Right atrium auricular region (tissue), 2 donors: Measurements from ENCODE around the gene REV3L. TPM values are rescaled to one million over a fixed set of nuclear protein-coding genes. Genes with fewer than 3 reads are reported as not detected.

ENCODE experiments used
- DNase-seq: peaks from one replicate; pipeline ENCODE4 v3.0.0-alpha.2; 2019; ENCODE audit warnings: low spot score
- H3K27ac ChIP-seq, 2 donors: fragments of 200-600 bp; sonication (generic); 1 replicate in 1 of 2; 2 replicates in 1 of 2; pipeline ENCODE4 v1.5.1; 2016 to 2019
- H3K27me3 ChIP-seq, 2 donors: fragments of 200-600 bp; sonication (generic); one replicate each; pipeline versions ENCODE4 v1.5.1 to v1.6.0; 2017 to 2019
- H3K36me3 ChIP-seq: fragments of 200-600 bp; sonication (generic); one replicate; pipeline ENCODE4 v1.5.1; 2016
- H3K4me1 ChIP-seq, 2 donors: fragments of 200-600 bp; sonication (generic); one replicate each; pipeline versions ENCODE4 v1.5.1 to v1.6.0; 2017 to 2019
- H3K4me3 ChIP-seq, 2 donors: fragments of 200-600 bp; sonication (generic); 1 replicate in 1 of 2; 2 replicates in 1 of 2; pipeline ENCODE4 v1.5.1; 2017 to 2019; ENCODE audit warnings: mild to moderate bottlenecking in 1 of 2, moderate library complexity in 1 of 2
- H3K9me3 ChIP-seq, 2 donors: fragments of 200-600 bp; sonication (generic); one replicate each; pipeline ENCODE4 v1.5.1; 2019
- total RNA-seq, 2 donors: library from RNA; depleted of rRNA; stranded (reverse); fragments of >200 nt; gene quantifications; one replicate each; pipeline ENCODE4 v1.1.0, GENCODE V29; 2016
- TF ChIP-seq, protein P1 (sequence below), 2 donors: fragments of 200-600 bp; sonication (generic); IDR thresholded peaks; one replicate each; pipeline ENCODE4 v1.5.1; 2019; ENCODE audit warnings: antibody characterized with exemption in 2 of 2

REV3L gene
- 10 to 100 TPM; 14.5 to 34.2 TPM for total RNA-seq

- H3K27ac ChIP-seq, result peak within 1 kb of the TSS; percentile 99 to 100
- H3K36me3 ChIP-seq, result no peaks in the 10 kb centered on the region
- TF ChIP-seq, protein P1, sequence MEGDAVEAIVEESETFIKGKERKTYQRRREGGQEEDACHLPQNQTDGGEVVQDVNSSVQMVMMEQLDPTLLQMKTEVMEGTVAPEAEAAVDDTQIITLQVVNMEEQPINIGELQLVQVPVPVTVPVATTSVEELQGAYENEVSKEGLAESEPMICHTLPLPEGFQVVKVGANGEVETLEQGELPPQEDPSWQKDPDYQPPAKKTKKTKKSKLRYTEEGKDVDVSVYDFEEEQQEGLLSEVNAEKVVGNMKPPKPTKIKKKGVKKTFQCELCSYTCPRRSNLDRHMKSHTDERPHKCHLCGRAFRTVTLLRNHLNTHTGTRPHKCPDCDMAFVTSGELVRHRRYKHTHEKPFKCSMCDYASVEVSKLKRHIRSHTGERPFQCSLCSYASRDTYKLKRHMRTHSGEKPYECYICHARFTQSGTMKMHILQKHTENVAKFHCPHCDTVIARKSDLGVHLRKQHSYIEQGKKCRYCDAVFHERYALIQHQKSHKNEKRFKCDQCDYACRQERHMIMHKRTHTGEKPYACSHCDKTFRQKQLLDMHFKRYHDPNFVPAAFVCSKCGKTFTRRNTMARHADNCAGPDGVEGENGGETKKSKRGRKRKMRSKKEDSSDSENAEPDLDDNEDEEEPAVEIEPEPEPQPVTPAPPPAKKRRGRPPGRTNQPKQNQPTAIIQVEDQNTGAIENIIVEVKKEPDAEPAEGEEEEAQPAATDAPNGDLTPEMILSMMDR (IDR thresholded peaks at IDR 0.05), result no peak
- peak; percentile 87 for DNase-seq
- H3K9me3 ChIP-seq, result no peaks in the 10 kb centered on the region
- no peaks in the 10 kb centered on the region for H3K27me3 ChIP-seq
- H3K4me1 ChIP-seq, result peaks cover 0 to 39% of the 10 kb centered on the region in 2 donors
- H3K4me3 ChIP-seq, result peak within 1 kb of the TSS; percentile 94 to 96
These were observed at the start of gene REV3L for GRCh38 chr6:111482959-111483735. Gene REV3L, minus strand, starts transcription at chr6:111483218. Its CDS starts 330 bp downstream, at chr6:111482888.

GRCh38 chr6:111531185-111531584, 48.2 kb upstream of the REV3L start:
- Histone ChIP-seq H3K27me3 (no peaks in the 10 kb centered on the region), H3K9me3 (no peaks in the 10 kb centered on the region), H3K27ac (no peak overlapping the region), H3K36me3 (no peaks in the 10 kb centered on the region), H3K4me1 (peaks cover 0 to 15% of the 10 kb centered on the region in 2 donors), H3K4me3 (no peak overlapping the region)
- TF ChIP-seq, protein P1 (IDR thresholded peaks at IDR 0.05), result no peak
- DNase-seq, result no peak

GRCh38 chr6:111530667-111531066, 47.6 kb upstream of the REV3L start:
- H3K9me3 ChIP-seq, result no peaks in the 10 kb centered on the region
- TF ChIP-seq, protein P1 (IDR thresholded peaks at IDR 0.05), result no peak
- no peak for DNase-seq
- peaks cover 0 to 15% of the 10 kb centered on the region in 2 donors for H3K4me1 ChIP-seq
- no peak overlapping the region for H3K4me3 ChIP-seq
- no peaks in the 10 kb centered on the region for H3K27me3 ChIP-seq
- H3K36me3 ChIP-seq, result no peaks in the 10 kb centered on the region
- H3K27ac ChIP-seq, result no peak overlapping the region

- DNase-seq, result no peak
- Histone ChIP-seq H3K36me3 (no peaks in the 10 kb centered on the region), H3K27me3 (no peaks in the 10 kb centered on the region), H3K4me3 (no peak overlapping the region), H3K4me1 (peaks cover 0 to 15% of the 10 kb centered on the region in 2 donors), H3K27ac (no peak overlapping the region), H3K9me3 (no peaks in the 10 kb centered on the region)
- TF ChIP-seq, protein P1 (IDR thresholded peaks at IDR 0.05), result no peak
These were observed 47.2 kb upstream of the REV3L start for GRCh38 chr6:111530218-111530617.

DNA sequence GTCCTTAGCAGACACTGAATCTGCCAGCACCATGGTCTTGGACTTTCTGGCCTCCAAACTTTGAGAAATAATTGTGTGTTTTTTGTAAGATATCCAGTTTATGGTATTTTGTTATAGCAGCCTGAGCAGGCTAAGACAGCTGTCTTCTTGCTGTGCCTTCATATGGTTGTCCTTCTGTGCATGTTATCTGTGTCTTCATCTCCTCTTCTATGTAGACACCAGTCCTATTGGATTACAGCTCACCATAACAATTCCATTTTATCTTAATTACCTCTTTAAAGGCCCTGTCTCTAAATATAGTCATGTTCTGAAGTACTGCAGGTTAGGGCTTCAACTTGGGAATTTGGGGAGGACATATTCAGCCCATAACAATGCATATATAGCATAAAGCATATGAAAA, 44.3 kb upstream of the REV3L start:
- DNase-seq, result no peak
- H3K27ac ChIP-seq, result no peak overlapping the region
- no peak overlapping the region for H3K4me3 ChIP-seq
- H3K27me3 ChIP-seq, result no peaks in the 10 kb centered on the region
- no peaks in the 10 kb centered on the region for H3K9me3 ChIP-seq
- peaks cover 0 to 19% of the 10 kb centered on the region in 2 donors for H3K4me1 ChIP-seq
- H3K36me3 ChIP-seq, result no peaks in the 10 kb centered on the region
- TF ChIP-seq, protein P1 (IDR thresholded peaks at IDR 0.05), result no peak
